Type B pancreatic cell (in vitro differentiated cells): ENCODE results near the gene BRD2. TPM values are rescaled to one million over a fixed set of nuclear protein-coding genes. Genes with fewer than 3 reads are reported as not detected.

Experiments used
- DNase-seq: peaks from one replicate; pipeline ENCODE4 v3.0.0; 2021; ENCODE audit warnings: mixed read lengths; ENCODE audit not compliant: unreplicated experiment; ENCODE audit errors: extremely low spot score
- H3K27ac Mint-ChIP-seq: 2 replicates; pipeline ENCODE4 v1.8.0; 2021; ENCODE audit warnings: mild to moderate bottlenecking, mixed read lengths
- H3K27me3 Mint-ChIP-seq: 2 replicates; pipeline ENCODE4 v1.8.0; 2021; ENCODE audit warnings: mixed read lengths
- H3K36me3 Mint-ChIP-seq: 2 replicates; pipeline ENCODE4 v1.8.0; 2021; ENCODE audit warnings: mixed read lengths
- H3K4me1 Mint-ChIP-seq: one replicate; pipeline ENCODE4 v1.8.0; 2021; ENCODE audit warnings: mixed read lengths; ENCODE audit not compliant: unreplicated experiment
- H3K4me3 Mint-ChIP-seq: 2 replicates; pipeline ENCODE4 v1.8.0; 2021; ENCODE audit warnings: mild to moderate bottlenecking, mixed read lengths
- H3K9me3 Mint-ChIP-seq: 2 replicates; pipeline ENCODE4 v1.8.0; 2021; ENCODE audit warnings: mixed read lengths
- total RNA-seq: library from RNA; stranded (reverse); gene quantifications from 2 replicates; pipeline ENCODE4 v1.2.1, GENCODE V29; 2021; ENCODE audit warnings: low replicate concordance
- TF ChIP-seq, protein P1 (sequence below): fragments of 200-600 bp; sonication (generic); conservative IDR thresholded peaks from 2 replicates; pipeline ENCODE4 v1.5.0; 2021; ENCODE audit warnings: antibody characterized with exemption, mild to moderate bottlenecking

BRD2 gene
- total RNA-seq, 1 donor from 2014 or later: 241 TPM

DNA sequence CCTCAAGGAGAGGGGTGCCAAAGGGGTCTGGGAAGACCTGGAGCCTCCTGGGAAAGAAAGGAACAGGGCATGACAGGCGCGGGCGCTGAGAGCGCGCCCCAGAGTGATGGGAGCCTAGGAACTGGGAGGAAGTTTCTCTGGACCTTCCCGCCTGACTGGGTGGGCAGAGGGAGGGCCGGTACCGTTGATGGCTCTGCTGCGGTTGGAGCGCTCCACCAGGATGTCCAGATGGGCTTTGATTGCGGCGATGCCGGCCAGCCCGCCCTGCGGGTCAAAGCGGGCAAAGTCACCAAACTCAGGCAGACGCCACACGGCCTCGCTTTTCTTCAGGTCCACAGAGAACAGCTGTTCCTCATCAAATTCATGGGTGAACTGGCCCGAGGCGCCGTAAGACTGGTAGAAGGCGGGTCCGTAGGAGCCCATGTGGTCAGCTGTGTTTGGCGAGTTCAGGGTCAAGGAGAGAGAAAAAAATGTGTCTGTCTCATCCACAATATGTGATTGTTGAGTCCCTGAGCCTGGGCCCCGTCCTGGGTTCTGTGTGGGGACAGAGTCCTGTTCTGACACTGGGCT, 39.5 kb downstream of the BRD2 start:
- Mint-ChIP-seq H3K27me3 (peaks cover 51% of the 10 kb centered on the region), H3K36me3 (no peaks in the 10 kb centered on the region), H3K27ac (no peak overlapping the region), H3K4me1 (peaks cover 9% of the 10 kb centered on the region), H3K9me3 (no peaks in the 10 kb centered on the region), H3K4me3 (no peak overlapping the region)
- no peak for DNase-seq
- TF ChIP-seq, protein P1, sequence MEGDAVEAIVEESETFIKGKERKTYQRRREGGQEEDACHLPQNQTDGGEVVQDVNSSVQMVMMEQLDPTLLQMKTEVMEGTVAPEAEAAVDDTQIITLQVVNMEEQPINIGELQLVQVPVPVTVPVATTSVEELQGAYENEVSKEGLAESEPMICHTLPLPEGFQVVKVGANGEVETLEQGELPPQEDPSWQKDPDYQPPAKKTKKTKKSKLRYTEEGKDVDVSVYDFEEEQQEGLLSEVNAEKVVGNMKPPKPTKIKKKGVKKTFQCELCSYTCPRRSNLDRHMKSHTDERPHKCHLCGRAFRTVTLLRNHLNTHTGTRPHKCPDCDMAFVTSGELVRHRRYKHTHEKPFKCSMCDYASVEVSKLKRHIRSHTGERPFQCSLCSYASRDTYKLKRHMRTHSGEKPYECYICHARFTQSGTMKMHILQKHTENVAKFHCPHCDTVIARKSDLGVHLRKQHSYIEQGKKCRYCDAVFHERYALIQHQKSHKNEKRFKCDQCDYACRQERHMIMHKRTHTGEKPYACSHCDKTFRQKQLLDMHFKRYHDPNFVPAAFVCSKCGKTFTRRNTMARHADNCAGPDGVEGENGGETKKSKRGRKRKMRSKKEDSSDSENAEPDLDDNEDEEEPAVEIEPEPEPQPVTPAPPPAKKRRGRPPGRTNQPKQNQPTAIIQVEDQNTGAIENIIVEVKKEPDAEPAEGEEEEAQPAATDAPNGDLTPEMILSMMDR: no peak

DNA sequence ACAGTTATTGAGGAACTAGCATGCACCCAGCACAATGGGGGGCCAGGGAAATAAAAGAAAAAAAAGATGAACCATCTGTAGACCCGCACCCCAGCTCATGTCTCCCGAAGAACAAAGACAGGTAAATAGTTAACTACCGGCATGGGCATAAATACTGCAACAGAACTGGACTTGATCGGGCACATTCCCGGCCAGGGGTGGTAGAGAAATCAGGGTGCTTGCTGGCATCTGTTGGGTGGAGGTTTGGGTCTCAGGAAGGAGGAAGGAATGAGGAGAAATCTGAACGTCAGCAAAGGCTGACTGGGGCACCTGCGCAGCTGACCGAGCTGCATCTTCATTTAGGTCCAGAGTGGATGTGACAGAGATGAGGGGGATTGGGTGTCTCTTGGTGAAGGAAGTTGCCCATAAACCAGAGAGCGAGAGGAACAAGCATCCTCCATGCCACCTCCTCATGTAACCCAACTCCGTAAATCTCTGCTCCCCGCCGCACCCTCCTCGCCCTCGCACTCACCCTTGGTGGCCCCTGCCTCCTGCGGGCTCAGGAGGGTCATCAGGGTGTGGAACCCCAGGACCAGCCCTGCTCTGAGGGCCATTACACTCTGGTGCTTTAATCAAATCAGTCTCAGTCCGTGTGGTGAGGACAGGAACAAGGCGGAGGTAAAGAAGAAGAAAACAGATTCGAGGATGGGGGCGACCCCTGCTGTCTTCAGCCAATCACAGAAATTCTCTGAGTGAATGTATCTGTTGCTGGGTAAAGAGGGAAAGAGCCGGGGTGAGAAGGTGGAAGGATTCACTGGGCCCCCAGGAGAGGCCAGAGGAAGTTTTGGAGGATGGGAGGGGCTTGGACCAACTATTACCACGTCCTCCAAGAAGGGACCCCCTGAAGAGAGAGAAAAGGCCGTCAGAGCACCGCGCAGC, 40.8 kb downstream of the BRD2 start, which contains the start of gene HLA-DOA:
Gene HLA-DOA (minus strand): TSS at position 648 of the 918 bp plus-strand sequence.
- peaks cover 47% of the 10 kb centered on the region for H3K27me3 Mint-ChIP-seq
- peaks cover 9% of the 10 kb centered on the region for H3K4me1 Mint-ChIP-seq
- no peak for DNase-seq
- H3K27ac Mint-ChIP-seq: no peak within 1 kb of the TSS
- H3K9me3 Mint-ChIP-seq: no peaks in the 10 kb centered on the region
- H3K36me3 Mint-ChIP-seq: no peaks in the 10 kb centered on the region
- TF ChIP-seq, protein P1: no peak
- H3K4me3 Mint-ChIP-seq: peak within 1 kb of the TSS; percentile 82

DNA sequence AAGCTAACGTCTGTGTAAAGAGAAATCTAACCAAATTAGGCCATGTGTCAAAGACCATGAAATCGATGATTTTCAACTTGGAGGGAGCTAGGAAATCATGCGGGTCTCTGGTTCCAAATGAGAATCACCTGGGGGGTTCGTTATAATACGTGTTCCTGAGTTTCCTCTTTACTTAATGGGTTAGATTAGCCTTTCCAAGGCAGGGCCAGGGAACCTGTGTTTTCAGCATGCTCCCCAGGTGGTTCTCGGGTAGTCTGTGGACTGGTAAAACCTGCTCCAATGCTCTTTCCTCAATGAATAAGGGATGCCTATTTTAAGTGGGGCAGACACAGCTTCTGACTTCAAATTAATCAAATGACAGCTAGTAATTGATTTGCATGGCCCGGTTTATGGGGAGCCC, 42.0 kb downstream of the BRD2 start:
- Mint-ChIP-seq H3K9me3 (no peaks in the 10 kb centered on the region), H3K27ac (no peak overlapping the region), H3K4me3 (no peak overlapping the region), H3K4me1 (peaks cover 14% of the 10 kb centered on the region), H3K36me3 (no peaks in the 10 kb centered on the region), H3K27me3 (peaks cover 48% of the 10 kb centered on the region)
- TF ChIP-seq, protein P1: no peak
- DNase-seq: no peak

DNA sequence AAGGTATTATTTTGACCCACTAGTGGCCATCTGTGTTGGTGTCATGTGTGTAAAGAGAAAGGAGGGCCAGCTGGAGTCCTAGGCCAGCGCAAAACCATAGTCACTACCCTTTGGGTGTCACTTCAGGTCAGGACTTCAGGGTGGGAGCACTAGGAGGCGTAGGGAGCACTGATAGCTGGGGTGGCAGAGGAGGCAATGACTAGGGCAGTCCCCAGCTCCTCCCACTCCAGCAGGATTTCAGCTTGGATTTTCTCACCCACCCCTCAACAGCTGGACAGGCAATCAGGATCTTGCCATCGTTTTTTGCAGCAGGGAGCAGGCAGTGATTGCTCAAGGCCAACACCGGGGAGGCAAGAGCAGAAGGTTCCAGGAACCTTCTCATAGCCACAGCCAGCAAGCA, 45.2 kb downstream of the BRD2 start:
- peaks cover 60% of the 10 kb centered on the region for H3K27me3 Mint-ChIP-seq
- no peak for DNase-seq
- H3K4me1 Mint-ChIP-seq: peaks cover 20% of the 10 kb centered on the region
- no peak overlapping the region for H3K27ac Mint-ChIP-seq
- no peak overlapping the region for H3K4me3 Mint-ChIP-seq
- TF ChIP-seq, protein P1: no peak
- H3K36me3 Mint-ChIP-seq: no peaks in the 10 kb centered on the region
- H3K9me3 Mint-ChIP-seq: no peaks in the 10 kb centered on the region

DNA sequence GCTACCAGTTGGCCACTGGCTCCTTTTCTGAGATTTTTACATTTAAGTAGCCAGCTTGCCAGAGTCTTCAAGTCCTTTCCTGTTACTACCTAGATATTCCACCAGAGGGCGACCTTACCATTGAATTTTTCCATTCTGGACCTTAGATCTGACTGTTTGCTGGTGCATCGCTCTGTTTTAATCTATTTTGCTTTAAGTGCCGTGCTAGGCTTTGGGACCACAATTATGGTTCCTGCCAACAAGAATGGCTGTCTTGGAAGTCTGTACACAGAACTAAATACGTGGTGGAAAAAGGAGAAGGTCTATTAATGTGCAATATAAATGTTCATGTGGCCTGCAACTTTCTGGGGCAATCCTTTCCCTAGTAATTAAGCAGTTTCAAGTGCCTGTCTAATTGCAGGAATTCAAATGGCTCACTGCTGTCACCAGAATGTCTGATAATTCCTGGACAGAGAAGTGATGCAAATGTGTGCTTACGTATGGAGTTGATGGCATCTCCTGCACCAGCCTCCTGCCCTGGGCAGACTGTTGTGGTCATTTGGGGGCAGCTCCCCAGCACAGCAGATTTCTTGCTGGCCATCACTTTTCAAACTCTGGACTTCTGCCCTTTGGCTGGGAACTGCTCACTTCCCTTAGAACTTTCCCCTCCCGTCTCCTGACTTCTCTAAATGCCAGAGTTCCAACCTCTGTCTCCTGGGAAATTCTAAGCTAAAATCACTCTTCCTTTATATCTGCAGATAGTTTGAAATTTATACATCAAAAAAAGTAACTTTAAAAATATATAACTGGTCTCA, 46.6 kb downstream of the BRD2 start:
- no peak overlapping the region for H3K27ac Mint-ChIP-seq
- H3K9me3 Mint-ChIP-seq: no peaks in the 10 kb centered on the region
- H3K27me3 Mint-ChIP-seq: peaks cover 61% of the 10 kb centered on the region
- no peaks in the 10 kb centered on the region for H3K36me3 Mint-ChIP-seq
- H3K4me3 Mint-ChIP-seq: no peak overlapping the region
- H3K4me1 Mint-ChIP-seq: peaks cover 12% of the 10 kb centered on the region
- TF ChIP-seq, protein P1: peak; percentile 91
- DNase-seq: no peak
